Measurements from ENCODE around the gene G0S2. TPM values are rescaled to one million over a fixed set of nuclear protein-coding genes. Genes with fewer than 3 reads are reported as not detected.

Gene G0S2
- total RNA-seq, 1 experiment from 2014 or later, result 0.35 TPM

GRCh38 chr1:209710847-209711246 is 35.6 kb downstream of the G0S2 start:
- Histone ChIP-seq H3K9ac (ENCODE audit: extremely low read depth, insufficient read length, low read length) (no peak overlapping the region), H2AFZ (ENCODE audit: low read length) (no peak overlapping the region), H2BK12ac (ENCODE audit: insufficient read length, low read depth, low read length) (no peak overlapping the region), H4K8ac (replicated peaks; ENCODE audit: insufficient read length, low read depth, low read length) (no peak overlapping the region), H3K27ac (ENCODE audit: insufficient read length, low read depth, low read length) (no peak overlapping the region), H4K5ac (ENCODE audit: insufficient read length, low read depth, low read length) (no peak overlapping the region), H3K4me1 (ENCODE audit: insufficient read depth, low read length) (no peaks in the 10 kb centered on the region; the same call in 1 of the 2 replicates), H2AK5ac (ENCODE audit: insufficient read length, low read length) (no peak overlapping the region), H4K91ac (ENCODE audit: insufficient read length, low read depth, low read length) (no peak overlapping the region), H3K56ac (ENCODE audit: insufficient read length, low read depth, low read length) (no peak overlapping the region), H3K79me1 (ENCODE audit: insufficient read depth, low read depth, low read length, poor library complexity, severe bottlenecking) (no peaks in the 10 kb centered on the region), H3K9me3 (ENCODE audit: control insufficient read depth, low read depth, low read length) (no peaks in the 10 kb centered on the region), H2BK5ac (ENCODE audit: insufficient read length, low read length) (no peak overlapping the region), H3K23ac (ENCODE audit: insufficient read length, low read depth, low read length) (no peak overlapping the region), H2BK120ac (ENCODE audit: low read depth, low read length, poor library complexity, severe bottlenecking) (no peak overlapping the region), H3K4ac (ENCODE audit: low read depth, low read length) (no peak overlapping the region), H3K4me2 (ENCODE audit: insufficient read depth, insufficient read length, low read length) (no peak overlapping the region), H3K14ac (ENCODE audit: insufficient read depth, low read length) (no peak overlapping the region), H3K79me2 (ENCODE audit: insufficient read depth, low read length) (no peaks in the 10 kb centered on the region), H3K23me2 (ENCODE audit: insufficient read length, low read depth, low read length, poor library complexity, severe bottlenecking) (no peaks in the 10 kb centered on the region), H2BK20ac (ENCODE audit: low read depth, low read length, poor library complexity, severe bottlenecking) (no peak overlapping the region), H3K18ac (ENCODE audit: insufficient read length, low read depth, low read length) (no peak overlapping the region), H3K27me3 (ENCODE audit: insufficient read depth, low read length) (no peaks in the 10 kb centered on the region), H4K20me1 (ENCODE audit: control insufficient read depth, insufficient read depth, insufficient read length) (no peaks in the 10 kb centered on the region), H2BK15ac (ENCODE audit: low read depth, low read length) (no peak overlapping the region), H3T11ph (ENCODE audit: low read length) (no peak overlapping the region)
- Mint-ChIP-seq H3K27me3 (ENCODE audit: low read depth) (peaks cover 15% of the 10 kb centered on the region), H3K4me1 (peaks cover 4 to 8% of the 10 kb centered on the region in 2 experiments; a peak in 2 of 4 replicates), H3K9me3 (no peaks in the 10 kb centered on the region), H3K27ac (no peak overlapping the region), H3K4me3 (no peak overlapping the region), H3K36me3 (ENCODE audit: insufficient read depth in 1 of 3, low read depth in 3 of 3) (no peaks in the 10 kb centered on the region)
- no CpG with 5 or more reads among the region's 3 CpGs for WGBS (ENCODE audit: extremely low coverage, insufficient read length, low lambda C conversion rate)
- TF ChIP-seq CTCF (conservative IDR thresholded peaks at IDR 0.05), result no peak
- no peak for DNase-seq
